Astrocyte of the cerebellum (primary cell): ENCODE results near the gene ADGRB3.
A peak's percentile ranks its signal among the peaks of the same experiment; 100 is the strongest.

Source experiments
- DNase-seq: peaks from one replicate; pipeline ENCODE4 v3.0.0-alpha.2; 2011; ENCODE audit warnings: low read depth
- H3K4me3 ChIP-seq: 2 replicates; pipeline ENCODE4 v1.5.1; 2011; ENCODE audit warnings: mild to moderate bottlenecking, low read depth, low read length, moderate library complexity
- in situ Hi-C: cut with HindIII; loops from 2 replicates; pipeline ENCODE4 v1.10.0; 2017; ENCODE audit warnings: low sequenced_read_pairs
- TF ChIP-seq, protein P1 (sequence below): IDR thresholded peaks from 2 replicates; pipeline ENCODE4 v1.5.1; 2012; ENCODE audit warnings: low read length, low read depth, moderate library complexity, mild to moderate bottlenecking; ENCODE audit errors: missing control alignments

Gene ADGRB3

DNA sequence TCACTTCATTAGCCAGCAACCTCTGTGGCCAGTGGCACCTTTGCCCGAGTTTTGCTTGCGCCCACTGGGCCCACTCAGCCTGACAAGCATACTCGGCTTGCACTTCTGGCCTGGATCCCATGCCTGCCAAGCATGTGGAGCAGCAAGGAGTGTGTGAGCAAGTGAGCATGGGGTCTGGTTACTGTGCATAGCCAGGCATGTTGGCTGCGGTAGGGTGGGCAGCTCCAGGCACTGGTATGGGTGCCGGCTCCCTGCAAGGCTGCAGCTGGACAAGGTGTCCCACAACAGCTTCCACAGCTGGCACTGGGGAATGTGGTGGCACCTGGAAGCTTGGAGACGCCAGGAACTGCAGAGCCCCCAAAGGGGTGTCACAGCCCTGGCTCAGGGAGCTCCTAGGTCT lies 510.0 kb downstream of the ADGRB3 start:
- in situ Hi-C loops = no loop called here
- no peak overlapping the region for H3K4me3 ChIP-seq
- no peak for DNase-seq
- TF ChIP-seq, protein P1, sequence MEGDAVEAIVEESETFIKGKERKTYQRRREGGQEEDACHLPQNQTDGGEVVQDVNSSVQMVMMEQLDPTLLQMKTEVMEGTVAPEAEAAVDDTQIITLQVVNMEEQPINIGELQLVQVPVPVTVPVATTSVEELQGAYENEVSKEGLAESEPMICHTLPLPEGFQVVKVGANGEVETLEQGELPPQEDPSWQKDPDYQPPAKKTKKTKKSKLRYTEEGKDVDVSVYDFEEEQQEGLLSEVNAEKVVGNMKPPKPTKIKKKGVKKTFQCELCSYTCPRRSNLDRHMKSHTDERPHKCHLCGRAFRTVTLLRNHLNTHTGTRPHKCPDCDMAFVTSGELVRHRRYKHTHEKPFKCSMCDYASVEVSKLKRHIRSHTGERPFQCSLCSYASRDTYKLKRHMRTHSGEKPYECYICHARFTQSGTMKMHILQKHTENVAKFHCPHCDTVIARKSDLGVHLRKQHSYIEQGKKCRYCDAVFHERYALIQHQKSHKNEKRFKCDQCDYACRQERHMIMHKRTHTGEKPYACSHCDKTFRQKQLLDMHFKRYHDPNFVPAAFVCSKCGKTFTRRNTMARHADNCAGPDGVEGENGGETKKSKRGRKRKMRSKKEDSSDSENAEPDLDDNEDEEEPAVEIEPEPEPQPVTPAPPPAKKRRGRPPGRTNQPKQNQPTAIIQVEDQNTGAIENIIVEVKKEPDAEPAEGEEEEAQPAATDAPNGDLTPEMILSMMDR = no peak

GRCh38 chr6:69146385-69146784 lies 511.3 kb downstream of the ADGRB3 start:
- TF ChIP-seq, protein P1 = no peak
- no peak overlapping the region for H3K4me3 ChIP-seq
- no peak for DNase-seq
- in situ Hi-C loops = no loop called here

GRCh38 chr6:69155467-69155866 lies 520.4 kb downstream of the ADGRB3 start:
- TF ChIP-seq, protein P1 = no peak
- no peak for DNase-seq
- no peak overlapping the region for H3K4me3 ChIP-seq
- in situ Hi-C loops = no loop called here

- TF ChIP-seq, protein P1 = no peak
- DNase-seq = no peak
- in situ Hi-C loops = no loop called here
- H3K4me3 ChIP-seq = no peak overlapping the region
Measured at GRCh38 chr6:69162811-69163210, 527.7 kb downstream of the ADGRB3 start.

DNA sequence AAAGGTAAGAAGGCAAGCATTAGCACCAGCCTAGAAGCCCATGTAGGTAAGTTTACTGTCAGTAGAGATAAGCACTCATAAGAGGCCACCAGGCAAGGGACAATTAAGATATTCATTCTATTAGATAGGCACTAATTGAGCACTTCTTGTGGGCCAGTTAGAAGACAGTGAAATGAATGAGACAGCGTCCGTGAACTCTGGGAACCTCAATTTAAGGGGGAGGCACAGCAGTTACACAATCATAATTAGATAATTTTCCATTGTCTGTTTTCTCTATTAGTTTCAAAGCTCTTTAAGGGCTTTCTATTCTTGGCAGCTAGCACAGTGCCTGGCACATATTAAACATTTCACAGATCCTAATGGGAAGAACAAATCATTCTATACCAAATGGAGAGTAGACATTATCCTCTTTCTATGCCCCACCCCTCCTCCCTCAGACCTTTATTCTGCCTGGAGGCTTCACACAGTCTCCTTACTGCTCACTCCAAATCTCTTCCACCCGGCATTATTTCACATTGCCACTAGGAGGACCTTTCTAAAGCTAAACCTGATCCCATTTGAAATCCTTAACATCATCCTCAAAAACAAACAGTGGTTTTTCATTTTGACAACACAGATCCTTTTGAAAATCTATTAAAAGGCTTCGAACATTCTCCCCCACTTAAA lies 529.6 kb downstream of the ADGRB3 start:
- no peak for DNase-seq

DNA sequence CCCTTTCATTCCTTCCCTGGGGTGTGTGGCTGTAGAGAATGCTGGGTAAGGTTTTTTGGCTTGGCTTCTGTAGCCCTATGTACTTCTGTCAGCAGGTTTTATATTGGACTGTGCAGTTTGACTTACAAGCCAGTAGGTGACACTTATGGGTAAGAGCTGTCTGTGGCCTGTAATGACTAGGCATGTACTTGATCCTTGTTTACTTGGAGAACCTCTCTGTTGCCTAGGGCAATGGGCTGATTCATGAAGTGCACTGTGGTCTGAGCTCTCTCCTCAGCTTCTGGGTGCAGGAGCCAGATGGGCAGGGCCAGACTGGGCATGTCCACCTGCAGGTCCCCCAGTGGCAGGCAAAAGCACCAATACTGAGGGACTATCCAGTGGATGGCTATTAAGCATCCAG lies 544.6 kb downstream of the ADGRB3 start:
- DNase-seq = no peak
- in situ Hi-C loops = no loop called here

More for the DNA sequence above, 529.6 kb downstream of the ADGRB3 start:
- TF ChIP-seq, protein P1 = peak; percentile 19
- in situ Hi-C loops = no loop called here
- H3K4me3 ChIP-seq = no peak overlapping the region

More for the DNA sequence above, 544.6 kb downstream of the ADGRB3 start:
- H3K4me3 ChIP-seq = no peak overlapping the region
- TF ChIP-seq, protein P1 = no peak
